HG03469 (cell line): Measurements from ENCODE around the gene ZCRB1.
"Not testable (repeated sequence)": the region's sequence is repeated elsewhere in the genome, so short reads cannot be mapped to it uniquely, and the experiment has no call there.

Experiments used
- ATAC-seq: cut with Tn5 transposase; IDR thresholded peaks from one replicate; pipeline ENCODE4 v1.9.1; 2021; ENCODE audit warnings: mild to moderate bottlenecking, moderate library complexity, moderate number of reproducible peaks; ENCODE audit not compliant: unreplicated experiment

ZCRB1 gene

DNA sequence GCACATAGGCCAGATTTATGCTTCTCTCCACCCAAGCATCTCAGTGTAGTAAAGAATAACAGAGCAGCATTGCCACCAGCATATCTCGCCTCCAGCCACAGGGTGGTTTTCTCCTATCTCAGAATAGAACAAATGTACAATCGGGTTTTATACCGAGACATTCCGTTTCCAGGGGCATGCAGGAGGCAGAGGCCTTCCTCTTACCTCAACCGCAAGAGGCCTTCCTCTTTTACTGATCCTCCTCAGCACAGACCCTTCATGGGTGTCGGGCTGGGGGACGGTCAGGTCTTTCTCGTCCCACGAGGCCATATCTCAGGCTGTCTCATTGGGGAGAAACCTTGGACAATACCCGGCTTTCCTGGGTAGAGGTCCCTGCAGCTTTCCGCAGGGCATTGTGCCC lies 4.2 kb upstream of the ZCRB1 start:
- ATAC-seq = not testable (repeated sequence)

DNA sequence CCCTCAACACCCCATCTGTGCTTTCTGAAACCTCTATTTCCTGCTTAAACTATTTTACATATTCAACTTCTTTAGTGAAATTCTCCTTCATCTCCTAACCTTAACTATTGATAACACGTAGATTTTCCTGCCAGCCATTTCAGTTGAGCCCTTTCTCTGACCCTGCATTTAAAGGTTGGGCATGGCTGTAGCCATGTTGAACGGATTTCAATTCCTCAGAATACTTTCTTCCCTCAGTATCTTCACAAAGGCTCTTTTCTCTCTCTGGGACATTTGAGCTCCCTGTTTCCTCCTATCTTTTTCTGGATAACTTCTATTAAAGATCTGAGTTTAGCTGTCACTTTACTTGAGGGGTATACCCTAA lies 1.3 kb upstream of the ZCRB1 start:
- ATAC-seq = no peak

- no peak for ATAC-seq
Measured at GRCh38 chr12:42326541-42327226, 790 bp upstream of the ZCRB1 start.

- no peak for ATAC-seq
Measured at GRCh38 chr12:42325326-42325652, 605 bp downstream of the ZCRB1 start.

GRCh38 chr12:42323856-42324255 lies 2.0 kb downstream of the ZCRB1 start:
- no peak for ATAC-seq

DNA sequence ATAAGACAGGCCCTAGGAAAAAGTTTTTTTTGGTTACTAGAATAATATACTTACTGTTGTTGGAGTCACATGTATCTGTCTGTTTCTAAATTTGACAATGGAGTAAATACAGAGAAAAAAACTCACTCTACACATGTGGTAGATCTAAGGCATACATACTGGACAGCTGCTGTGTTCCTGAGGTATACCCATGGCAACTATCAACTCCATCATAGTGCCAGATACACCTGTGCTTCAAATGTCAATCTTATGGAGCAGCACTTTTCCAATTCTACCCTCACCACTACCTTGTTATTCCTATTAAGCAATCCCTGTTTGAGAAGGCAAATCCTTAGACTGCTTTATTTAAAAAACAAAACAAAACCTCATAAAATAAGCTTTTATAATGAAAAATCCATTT lies 3.3 kb downstream of the ZCRB1 start:
- no peak for ATAC-seq

DNA sequence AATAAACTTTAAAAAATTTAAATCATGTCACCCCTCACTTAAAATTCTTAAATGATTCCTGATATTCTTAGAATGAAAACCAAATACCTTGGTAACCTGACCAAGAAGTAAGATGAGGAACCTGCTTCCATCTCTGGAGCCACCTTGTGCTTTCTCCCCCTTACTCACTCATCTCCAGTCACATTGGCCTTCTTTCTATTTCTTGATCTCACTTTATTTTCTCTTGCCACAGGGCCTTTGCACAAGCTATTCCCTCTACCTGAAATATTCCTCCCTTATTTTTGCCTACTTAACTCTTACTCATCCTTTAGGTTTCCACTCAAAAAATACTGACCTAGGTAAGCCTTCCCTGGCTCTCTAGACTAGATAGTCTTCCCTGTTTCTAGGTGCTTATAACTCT lies 5.1 kb downstream of the ZCRB1 start:
- no peak for ATAC-seq

GRCh38 chr12:42315108-42315507 lies 10.8 kb downstream of the ZCRB1 start:
- no peak for ATAC-seq

GRCh38 chr12:42309996-42310395 lies 15.9 kb downstream of the ZCRB1 start:
- no peak for ATAC-seq

GRCh38 chr12:42308390-42308789 lies 17.5 kb downstream of the ZCRB1 start:
- ATAC-seq = no peak

GRCh38 chr12:42306297-42306696 lies 19.6 kb downstream of the ZCRB1 start:
- ATAC-seq = no peak

- ATAC-seq = peak; percentile 79
Measured at GRCh38 chr12:42299392-42300308, 26.2 kb downstream of the ZCRB1 start.

- no peak for ATAC-seq
Measured at GRCh38 chr12:42298887-42299286, 27.0 kb downstream of the ZCRB1 start.

DNA sequence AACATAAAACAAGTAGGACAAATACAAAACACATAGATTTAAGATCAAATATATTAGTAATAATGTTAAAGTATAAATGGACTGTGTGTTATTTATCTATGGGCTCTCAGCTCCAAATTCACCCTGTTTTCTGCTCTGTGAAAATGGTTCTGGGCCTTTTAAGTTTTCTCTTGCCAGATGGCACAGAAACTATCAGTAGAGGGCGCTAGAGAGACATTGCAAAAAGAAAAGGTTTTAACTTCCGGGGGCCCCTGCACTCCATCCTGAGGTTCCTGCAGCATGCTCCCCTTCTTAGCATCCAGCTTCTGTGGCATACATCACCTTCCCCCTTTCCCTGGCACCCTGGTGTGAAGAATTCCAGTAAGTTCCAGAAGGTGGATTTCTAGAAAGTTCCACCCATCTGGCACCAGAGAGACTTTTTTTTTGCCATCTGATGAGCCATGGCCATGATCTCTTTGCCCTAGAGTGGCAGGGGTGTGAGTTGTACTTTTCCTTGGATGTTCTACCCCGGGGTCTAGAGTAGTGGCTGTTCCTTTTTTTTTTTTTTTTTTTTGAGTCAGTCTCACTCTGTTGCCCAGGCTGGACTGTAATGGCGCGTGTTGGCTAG lies 29.3 kb downstream of the ZCRB1 start:
- no peak for ATAC-seq

DNA sequence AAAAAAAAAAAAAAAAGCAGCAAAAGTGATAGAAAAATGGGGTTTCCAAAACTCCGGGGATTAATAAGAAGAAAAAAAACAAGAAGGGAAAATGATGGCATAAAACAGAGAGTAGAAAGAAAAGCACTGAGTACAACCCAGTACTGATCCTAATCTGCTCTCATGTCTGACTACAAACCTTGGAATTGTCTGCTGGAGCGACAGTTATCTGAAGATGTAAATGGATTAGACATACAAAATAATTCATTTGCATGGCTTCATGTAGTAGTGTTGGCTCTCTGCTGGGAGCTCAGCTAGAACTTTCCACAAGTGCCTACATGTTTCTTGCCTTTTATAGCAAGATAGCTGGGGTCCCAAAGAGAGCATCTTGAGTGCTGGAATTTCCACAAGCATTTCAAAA lies 34.2 kb downstream of the ZCRB1 start:
- ATAC-seq = no peak

- ATAC-seq = no peak
Measured at GRCh38 chr12:42288544-42288943, 37.4 kb downstream of the ZCRB1 start.

DNA sequence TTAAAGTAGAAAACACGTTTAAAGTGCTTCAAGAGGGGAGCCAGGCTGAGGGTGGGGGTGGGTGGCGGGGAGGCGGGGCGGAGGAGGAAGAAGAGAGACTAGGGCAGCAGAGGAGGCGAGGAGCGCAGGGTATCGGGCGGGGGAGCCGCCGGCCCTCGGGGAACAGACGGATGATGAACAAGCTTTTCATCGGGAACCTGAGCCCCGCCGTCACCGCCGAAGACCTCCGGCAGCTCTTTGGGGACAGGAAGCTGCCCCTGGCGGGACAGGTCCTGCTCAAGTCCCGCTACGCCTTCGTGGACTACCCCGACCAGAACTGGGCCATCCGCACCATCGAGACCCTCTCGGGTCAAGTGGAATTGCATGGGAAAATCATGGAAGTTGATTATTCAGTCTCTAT lies 39.2 kb downstream of the ZCRB1 start:
- ATAC-seq = no peak

DNA sequence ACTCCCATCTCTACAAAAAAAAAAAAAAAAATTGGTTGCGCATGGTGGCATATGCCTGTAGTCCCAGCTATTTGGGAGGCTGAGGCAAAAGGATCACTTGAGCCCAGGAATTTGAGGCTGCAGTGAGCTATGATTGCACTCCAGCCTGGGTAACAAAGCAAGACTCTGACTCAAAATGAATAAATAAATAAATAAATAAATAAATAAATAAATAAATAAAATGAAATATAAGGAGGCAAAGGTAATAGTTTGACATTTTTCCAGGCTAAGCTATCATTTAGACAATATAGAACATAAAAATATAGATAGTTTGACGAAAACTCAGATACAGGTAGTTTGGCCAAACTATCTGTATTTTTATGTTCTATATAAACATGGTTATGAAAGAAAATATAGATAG lies 40.5 kb downstream of the ZCRB1 start:
- no peak for ATAC-seq

DNA sequence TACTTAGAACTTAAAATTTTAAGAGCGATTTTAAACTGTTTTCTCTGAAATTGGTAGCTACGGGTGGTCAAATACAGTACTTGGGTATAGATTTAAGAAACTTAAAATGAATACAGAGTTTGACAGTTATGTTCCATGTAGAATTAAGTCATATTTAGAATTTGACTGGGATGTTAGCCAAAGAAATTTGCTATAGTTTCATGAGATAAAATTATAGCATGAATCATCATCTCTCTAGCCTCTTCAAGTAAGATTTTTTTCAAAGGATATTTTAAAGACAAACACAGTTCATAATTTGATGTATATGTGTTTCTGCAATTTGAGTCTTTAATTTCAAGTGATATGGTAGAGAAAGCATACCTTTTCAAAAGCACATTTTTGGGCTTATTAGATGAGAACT lies 41.0 kb downstream of the ZCRB1 start:
- no peak for ATAC-seq

GRCh38 chr12:42284157-42284556 lies 41.7 kb downstream of the ZCRB1 start:
- no peak for ATAC-seq

DNA sequence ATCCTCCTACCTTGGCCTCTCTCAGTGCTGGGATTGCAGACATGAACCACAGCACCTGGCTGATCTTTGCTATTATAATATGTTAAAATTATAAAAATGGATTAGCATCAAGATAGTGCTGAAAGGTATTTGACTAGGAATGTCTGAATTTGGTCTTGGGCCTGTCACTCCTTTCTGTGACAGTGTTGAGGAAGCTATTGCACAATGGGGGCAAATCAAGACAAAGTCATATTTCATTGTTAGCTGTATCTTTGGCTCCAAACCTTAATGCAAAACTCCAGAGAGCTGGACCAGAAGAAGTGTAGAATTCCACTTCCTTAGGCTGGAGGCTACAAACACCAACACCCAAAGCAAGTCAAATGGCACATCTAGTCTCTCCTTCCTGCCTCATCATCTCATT lies 42.2 kb downstream of the ZCRB1 start:
- ATAC-seq = no peak

DNA sequence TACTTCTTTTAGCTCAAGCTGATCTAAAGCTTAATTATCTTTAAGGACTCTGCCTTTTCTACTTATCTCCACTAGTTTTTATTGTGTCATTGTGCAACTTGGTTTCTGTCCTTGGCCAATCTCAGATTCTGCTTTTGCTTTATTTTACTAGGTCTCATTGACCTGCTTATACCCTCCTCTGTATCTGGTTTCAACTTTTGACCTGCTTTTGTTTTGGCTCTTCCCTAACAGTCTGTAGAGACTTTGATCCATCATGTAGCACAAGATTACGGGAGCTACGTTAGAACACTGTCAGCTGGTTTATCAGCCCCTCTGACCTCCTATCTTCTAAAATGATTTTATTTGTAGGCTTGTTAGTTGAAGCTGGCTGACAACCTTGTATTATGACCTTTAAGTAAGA lies 43.6 kb downstream of the ZCRB1 start:
- no peak for ATAC-seq
